Activated effector memory CD4-positive, alpha-beta T cell treated with Interleukin-2 at 50 U/mL for 16 hours (primary cell): ENCODE measurements around the gene ATP2B2.

Experiments used
- DNase-seq: peaks from one replicate; pipeline ENCODE4 v3.0.0-alpha.2; 2020

Gene ATP2B2

GRCh38 chr3:10447110-10447509 is 58.3 kb downstream of the ATP2B2 start:
- DNase-seq = no peak

GRCh38 chr3:10445561-10446175 is 59.7 kb downstream of the ATP2B2 start:
- DNase-seq = no peak

GRCh38 chr3:10444511-10444910 is 60.9 kb downstream of the ATP2B2 start:
- DNase-seq = no peak

- no peak for DNase-seq
Measured at GRCh38 chr3:10444110-10444429, 61.3 kb downstream of the ATP2B2 start.

- no peak for DNase-seq
Measured at GRCh38 chr3:10443272-10444109, 61.9 kb downstream of the ATP2B2 start.

- DNase-seq = no peak
Measured at GRCh38 chr3:10442151-10442795, 63.1 kb downstream of the ATP2B2 start.

GRCh38 chr3:10440684-10441083 is 64.7 kb downstream of the ATP2B2 start:
- no peak for DNase-seq

- DNase-seq = no peak
Measured at GRCh38 chr3:10438902-10439610, 66.3 kb downstream of the ATP2B2 start.

GRCh38 chr3:10437995-10438901 is 67.1 kb downstream of the ATP2B2 start:
- DNase-seq = no peak

GRCh38 chr3:10437272-10437994 is 68.0 kb downstream of the ATP2B2 start:
- DNase-seq = peak; percentile 38

GRCh38 chr3:10435850-10436249 is 69.5 kb downstream of the ATP2B2 start:
- no peak for DNase-seq

GRCh38 chr3:10434938-10435336 is 70.4 kb downstream of the ATP2B2 start:
- DNase-seq = no peak

GRCh38 chr3:10434144-10434937 is 71.0 kb downstream of the ATP2B2 start:
- DNase-seq = no peak

- DNase-seq = no peak
Measured at GRCh38 chr3:10432931-10433330, 72.5 kb downstream of the ATP2B2 start.

GRCh38 chr3:10432156-10432845 is 73.1 kb downstream of the ATP2B2 start:
- DNase-seq = no peak

- DNase-seq = no peak
Measured at GRCh38 chr3:10430805-10431204, 74.6 kb downstream of the ATP2B2 start.

- no peak for DNase-seq
Measured at GRCh38 chr3:10428406-10429091, 76.8 kb downstream of the ATP2B2 start.

GRCh38 chr3:10426346-10427220 is 78.8 kb downstream of the ATP2B2 start:
- DNase-seq = no peak
